ENCODE results near the gene MGAT3. TPM values are rescaled to one million over a fixed set of nuclear protein-coding genes. Genes with fewer than 3 reads are reported as not detected.

Gene MGAT3
- total and polyA plus RNA-seq, 9 of the 15 experiments (the other 6 are each of a cell fraction or from before 2014, with no cell fraction given) = 0.10 to 11.5 (median 4.6) TPM

DNA sequence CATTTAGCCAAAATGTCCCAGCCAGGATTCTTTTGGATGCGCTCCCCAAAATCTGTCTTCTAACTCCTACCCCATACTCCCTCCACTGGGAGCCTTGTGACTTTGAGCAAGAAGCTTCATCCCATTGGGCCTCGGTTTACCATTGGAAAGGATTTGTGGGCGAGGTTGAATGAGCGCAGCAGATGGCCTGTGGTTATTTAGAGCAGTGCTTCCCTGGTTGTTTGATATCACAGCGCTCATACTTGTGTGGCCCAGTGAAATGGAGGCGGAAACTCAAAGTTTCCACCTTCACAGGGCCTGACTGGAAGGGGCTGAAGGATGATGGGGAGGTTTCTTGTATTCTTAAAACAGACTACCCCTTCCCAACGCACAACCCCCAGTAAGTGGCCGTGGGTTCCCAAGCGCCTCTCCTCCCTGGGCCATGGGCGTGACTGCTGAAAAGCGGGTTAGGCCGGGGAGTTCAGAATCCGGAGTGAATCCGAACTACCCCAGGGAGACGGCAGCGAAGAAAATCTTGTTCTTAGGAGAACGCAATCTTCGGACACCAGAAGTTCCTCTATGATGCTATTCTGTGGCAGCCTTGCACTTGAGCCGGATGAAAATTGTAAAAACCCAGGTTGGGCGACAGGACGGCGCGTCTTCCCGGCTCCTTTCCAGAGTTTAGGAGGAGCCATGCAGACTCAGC lies 62.3 kb downstream of the MGAT3 start (continued):
- TF ChIP-seq, protein P1, sequence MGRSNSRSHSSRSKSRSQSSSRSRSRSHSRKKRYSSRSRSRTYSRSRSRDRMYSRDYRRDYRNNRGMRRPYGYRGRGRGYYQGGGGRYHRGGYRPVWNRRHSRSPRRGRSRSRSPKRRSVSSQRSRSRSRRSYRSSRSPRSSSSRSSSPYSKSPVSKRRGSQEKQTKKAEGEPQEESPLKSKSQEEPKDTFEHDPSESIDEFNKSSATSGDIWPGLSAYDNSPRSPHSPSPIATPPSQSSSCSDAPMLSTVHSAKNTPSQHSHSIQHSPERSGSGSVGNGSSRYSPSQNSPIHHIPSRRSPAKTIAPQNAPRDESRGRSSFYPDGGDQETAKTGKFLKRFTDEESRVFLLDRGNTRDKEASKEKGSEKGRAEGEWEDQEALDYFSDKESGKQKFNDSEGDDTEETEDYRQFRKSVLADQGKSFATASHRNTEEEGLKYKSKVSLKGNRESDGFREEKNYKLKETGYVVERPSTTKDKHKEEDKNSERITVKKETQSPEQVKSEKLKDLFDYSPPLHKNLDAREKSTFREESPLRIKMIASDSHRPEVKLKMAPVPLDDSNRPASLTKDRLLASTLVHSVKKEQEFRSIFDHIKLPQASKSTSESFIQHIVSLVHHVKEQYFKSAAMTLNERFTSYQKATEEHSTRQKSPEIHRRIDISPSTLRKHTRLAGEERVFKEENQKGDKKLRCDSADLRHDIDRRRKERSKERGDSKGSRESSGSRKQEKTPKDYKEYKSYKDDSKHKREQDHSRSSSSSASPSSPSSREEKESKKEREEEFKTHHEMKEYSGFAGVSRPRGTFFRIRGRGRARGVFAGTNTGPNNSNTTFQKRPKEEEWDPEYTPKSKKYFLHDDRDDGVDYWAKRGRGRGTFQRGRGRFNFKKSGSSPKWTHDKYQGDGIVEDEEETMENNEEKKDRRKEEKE (IDR thresholded peaks at IDR 0.05; ENCODE audit: borderline replicate concordance in 1 of 2, control insufficient read depth in 1 of 2, low read depth in 2 of 2, low read length in 1 of 2) = no peak
- TF ChIP-seq, protein P2, sequence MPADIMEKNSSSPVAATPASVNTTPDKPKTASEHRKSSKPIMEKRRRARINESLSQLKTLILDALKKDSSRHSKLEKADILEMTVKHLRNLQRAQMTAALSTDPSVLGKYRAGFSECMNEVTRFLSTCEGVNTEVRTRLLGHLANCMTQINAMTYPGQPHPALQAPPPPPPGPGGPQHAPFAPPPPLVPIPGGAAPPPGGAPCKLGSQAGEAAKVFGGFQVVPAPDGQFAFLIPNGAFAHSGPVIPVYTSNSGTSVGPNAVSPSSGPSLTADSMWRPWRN (IDR thresholded peaks at IDR 0.05; ENCODE audit: low read depth) = no peak
- TF ChIP-seq EP300 (IDR thresholded peaks at IDR 0.05; ENCODE audit: low read length) (no peak), GATA2 (CRISPR knock-in tag; IDR thresholded peaks at IDR 0.05) (no peak), ZNF24 (IDR thresholded peaks at IDR 0.05) (no peak), SNIP1 (IDR thresholded peaks at IDR 0.05; ENCODE audit: low read depth) (no peak), NFRKB (IDR thresholded peaks at IDR 0.05; ENCODE audit: low read depth) (0 out of 2 replicates have a peak, but pooled peaks have one; percentile 32), ARHGAP35 (IDR thresholded peaks at IDR 0.05; ENCODE audit: partially characterized antibody) (no peak), HDAC2 (IDR thresholded peaks at IDR 0.05) (peak; percentile 65; the same call in 1 of the 2 replicates), HDAC3 (IDR thresholded peaks at IDR 0.05; ENCODE audit: borderline replicate concordance, partially characterized antibody) (peak; percentile 92), ZNF586 (CRISPR knock-in tag; conservative IDR thresholded peaks at IDR 0.05) (no peak)
- TF ChIP-seq, protein P3, sequence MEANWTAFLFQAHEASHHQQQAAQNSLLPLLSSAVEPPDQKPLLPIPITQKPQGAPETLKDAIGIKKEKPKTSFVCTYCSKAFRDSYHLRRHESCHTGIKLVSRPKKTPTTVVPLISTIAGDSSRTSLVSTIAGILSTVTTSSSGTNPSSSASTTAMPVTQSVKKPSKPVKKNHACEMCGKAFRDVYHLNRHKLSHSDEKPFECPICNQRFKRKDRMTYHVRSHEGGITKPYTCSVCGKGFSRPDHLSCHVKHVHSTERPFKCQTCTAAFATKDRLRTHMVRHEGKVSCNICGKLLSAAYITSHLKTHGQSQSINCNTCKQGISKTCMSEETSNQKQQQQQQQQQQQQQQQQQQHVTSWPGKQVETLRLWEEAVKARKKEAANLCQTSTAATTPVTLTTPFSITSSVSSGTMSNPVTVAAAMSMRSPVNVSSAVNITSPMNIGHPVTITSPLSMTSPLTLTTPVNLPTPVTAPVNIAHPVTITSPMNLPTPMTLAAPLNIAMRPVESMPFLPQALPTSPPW (CRISPR knock-in tag; IDR thresholded peaks at IDR 0.05) = peak; percentile 4; the same call in 1 of the 2 replicates
- TF ChIP-seq, protein P4, sequence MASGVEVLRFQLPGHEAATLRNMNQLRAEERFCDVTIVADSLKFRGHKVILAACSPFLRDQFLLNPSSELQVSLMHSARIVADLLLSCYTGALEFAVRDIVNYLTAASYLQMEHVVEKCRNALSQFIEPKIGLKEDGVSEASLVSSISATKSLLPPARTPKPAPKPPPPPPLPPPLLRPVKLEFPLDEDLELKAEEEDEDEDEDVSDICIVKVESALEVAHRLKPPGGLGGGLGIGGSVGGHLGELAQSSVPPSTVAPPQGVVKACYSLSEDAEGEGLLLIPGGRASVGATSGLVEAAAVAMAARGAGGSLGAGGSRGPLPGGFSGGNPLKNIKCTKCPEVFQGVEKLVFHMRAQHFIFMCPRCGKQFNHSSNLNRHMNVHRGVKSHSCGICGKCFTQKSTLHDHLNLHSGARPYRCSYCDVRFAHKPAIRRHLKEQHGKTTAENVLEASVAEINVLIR (CRISPR knock-in tag; IDR thresholded peaks at IDR 0.05) = no peak
- TF ChIP-seq, protein P5, sequence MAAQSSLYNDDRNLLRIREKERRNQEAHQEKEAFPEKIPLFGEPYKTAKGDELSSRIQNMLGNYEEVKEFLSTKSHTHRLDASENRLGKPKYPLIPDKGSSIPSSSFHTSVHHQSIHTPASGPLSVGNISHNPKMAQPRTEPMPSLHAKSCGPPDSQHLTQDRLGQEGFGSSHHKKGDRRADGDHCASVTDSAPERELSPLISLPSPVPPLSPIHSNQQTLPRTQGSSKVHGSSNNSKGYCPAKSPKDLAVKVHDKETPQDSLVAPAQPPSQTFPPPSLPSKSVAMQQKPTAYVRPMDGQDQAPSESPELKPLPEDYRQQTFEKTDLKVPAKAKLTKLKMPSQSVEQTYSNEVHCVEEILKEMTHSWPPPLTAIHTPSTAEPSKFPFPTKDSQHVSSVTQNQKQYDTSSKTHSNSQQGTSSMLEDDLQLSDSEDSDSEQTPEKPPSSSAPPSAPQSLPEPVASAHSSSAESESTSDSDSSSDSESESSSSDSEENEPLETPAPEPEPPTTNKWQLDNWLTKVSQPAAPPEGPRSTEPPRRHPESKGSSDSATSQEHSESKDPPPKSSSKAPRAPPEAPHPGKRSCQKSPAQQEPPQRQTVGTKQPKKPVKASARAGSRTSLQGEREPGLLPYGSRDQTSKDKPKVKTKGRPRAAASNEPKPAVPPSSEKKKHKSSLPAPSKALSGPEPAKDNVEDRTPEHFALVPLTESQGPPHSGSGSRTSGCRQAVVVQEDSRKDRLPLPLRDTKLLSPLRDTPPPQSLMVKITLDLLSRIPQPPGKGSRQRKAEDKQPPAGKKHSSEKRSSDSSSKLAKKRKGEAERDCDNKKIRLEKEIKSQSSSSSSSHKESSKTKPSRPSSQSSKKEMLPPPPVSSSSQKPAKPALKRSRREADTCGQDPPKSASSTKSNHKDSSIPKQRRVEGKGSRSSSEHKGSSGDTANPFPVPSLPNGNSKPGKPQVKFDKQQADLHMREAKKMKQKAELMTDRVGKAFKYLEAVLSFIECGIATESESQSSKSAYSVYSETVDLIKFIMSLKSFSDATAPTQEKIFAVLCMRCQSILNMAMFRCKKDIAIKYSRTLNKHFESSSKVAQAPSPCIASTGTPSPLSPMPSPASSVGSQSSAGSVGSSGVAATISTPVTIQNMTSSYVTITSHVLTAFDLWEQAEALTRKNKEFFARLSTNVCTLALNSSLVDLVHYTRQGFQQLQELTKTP (IDR thresholded peaks at IDR 0.05; ENCODE audit: low read depth in 1 of 2, partially characterized antibody in 2 of 2) = peak in 1 of 2 experiments; percentile 41
- TF ChIP-seq, protein P6, sequence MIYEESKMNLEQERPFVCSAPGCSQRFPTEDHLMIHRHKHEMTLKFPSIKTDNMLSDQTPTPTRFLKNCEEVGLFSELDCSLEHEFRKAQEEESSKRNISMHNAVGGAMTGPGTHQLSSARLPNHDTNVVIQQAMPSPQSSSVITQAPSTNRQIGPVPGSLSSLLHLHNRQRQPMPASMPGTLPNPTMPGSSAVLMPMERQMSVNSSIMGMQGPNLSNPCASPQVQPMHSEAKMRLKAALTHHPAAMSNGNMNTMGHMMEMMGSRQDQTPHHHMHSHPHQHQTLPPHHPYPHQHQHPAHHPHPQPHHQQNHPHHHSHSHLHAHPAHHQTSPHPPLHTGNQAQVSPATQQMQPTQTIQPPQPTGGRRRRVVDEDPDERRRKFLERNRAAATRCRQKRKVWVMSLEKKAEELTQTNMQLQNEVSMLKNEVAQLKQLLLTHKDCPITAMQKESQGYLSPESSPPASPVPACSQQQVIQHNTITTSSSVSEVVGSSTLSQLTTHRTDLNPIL (CRISPR knock-in tag; IDR thresholded peaks at IDR 0.05) = no peak
